ENCODE measurements around the gene INS.

INS gene

GRCh38 chr11:2143799-2144543 lies 17.0 kb downstream of the INS start:
- DNase-seq: no peak

DNA sequence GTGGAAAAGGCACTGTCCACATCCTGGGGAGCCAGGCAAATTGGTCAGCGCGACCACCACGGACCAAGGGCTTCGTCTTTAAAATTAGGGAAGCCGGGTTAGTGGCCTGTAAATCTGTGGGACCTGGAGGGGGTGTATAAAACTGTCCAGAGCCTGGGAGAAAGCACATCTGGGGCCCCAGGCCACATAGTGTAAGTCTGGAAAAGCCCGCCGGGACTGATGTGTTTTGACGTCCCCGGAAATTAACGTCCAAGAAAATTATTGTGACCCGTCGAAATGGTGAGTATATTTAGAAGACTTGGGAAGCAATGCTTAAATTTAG lies 17.6 kb downstream of the INS start:
- DNase-seq: no peak

GRCh38 chr11:2142762-2143202 lies 18.2 kb downstream of the INS start:
- DNase-seq: peak; percentile 56

DNA sequence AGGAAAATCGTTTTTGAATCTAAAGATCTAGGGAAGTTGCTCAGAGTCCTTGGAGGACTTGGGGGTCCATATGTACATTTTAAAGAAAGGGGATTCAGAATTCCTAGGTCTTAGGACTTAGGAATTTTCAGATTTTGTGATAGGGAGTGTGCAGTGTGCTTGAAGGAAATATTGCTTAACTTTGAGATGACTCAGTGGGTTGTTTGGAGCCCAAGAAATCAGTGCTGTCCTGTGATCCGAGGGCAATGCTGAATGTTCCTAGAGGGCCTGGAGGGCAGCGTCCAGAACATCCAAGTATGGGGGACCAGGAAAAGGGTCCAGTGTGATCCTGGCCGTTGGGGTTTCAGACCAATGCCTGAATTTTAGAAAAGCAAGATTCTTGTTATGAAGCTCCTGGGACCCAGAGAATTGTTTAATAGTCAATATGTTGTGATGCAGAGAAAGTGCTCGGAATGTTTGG lies 18.7 kb downstream of the INS start:
- no peak for DNase-seq

DNA sequence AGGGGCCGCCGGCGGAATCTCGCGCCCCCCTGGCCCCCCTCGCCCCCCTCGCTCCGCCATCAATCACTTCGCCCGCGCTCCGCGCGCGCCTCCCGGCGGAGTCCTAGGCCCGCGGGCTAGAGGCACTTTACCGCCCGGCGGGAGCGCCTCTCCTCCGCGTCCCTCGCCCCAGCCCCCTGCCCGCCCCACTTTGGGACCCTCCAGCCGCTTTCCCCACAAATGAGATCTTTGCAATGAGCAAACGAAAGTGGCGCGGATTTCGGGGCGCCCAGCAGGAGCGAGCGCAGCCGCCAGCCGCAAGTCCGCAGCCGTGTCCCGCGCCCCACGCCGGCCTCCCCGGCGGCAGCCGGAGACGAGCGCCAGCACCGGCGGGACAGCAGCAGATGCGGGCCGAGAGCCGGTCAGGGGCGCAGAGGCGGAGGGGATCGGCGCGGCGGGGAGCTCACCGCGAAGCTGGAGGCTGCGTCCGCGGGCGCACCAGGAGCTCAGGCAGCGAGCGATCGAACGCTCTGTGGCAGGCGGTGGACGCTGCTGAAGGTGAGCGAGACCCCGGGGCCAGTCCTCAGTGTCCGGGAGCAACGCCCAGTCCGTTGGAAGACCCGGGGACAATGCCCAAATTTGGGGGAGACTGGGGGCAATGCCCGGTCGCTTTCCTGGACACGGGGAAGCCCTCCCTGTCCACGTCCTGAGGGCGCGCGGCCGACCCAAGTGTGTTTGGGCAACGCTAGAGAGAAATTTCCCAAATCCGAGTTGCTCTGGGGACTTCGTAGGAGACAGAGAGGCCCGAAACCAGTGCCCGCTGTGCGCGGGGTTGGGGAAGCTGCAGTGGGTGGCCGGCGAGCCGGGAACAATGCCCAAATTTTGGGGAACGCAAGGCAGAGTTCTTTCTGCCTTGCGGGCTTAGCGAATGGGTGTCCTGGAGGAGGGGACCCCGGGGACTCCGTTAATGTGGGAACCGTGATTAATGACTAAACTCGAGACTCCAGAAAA lies 20.3 kb downstream of the INS start:
- DNase-seq: no peak

DNA sequence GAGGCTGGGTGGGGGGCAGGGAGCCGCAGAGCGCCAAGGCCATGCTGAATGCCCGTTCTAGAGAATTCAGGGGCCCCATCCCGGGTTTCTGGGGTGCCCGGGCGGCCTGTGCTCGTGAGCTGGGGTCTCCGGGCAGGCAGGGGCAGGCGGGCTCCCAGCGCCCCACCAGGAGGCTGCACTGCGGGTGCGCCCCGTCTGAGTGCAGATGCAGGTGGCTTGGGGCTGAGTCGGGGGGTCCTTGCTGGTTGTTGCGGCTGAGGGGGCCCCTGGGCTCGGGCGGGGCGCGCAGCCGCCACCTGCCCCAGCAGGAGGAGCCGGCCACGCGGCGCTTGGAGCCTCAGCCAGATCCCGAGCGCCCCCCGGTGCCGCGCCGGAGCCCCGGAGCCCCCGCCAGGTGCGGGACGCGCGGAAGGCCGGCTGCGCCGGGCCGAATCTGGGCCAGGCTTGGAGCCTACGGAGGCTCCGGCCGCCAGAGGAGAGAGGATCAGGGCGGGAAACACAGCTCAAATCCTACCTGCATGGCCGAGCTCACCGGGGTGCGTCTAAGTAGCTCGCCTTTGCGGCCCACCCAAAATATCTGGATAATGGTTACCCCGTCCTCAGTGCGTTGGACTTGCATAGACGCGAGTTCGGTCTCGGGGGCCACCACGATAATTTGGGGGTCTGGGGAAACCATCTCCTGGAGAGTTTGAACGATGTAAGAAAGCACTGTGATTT lies 21.2 kb downstream of the INS start:
- no peak for DNase-seq

DNA sequence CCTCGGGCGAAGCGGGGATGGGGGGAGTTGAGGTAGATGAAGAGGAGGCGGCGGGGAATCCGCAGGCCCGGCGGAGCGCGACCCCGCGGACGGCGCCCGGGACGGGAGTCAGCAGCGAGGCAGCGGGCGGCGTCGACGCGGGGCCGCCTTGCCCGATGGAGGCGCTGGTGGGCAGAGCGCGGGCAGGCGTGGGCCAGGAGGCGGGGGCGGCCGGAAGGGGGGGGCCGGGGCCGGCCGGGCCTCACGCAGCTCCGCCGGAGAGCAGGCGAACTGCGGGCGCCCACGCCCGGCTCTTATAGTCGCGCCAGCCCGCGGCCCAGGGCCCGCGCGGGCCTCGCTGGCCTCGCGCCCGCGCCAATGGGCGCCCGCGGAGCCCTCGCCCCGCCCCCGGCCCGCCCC lies 21.9 kb downstream of the INS start, which contains the start of gene IGF2:
Gene IGF2 (minus strand): TSS at position 267 of the 399 bp plus-strand sequence. CDS start 3,866 bp downstream, outside the sequence.
- DNase-seq: no peak

DNA sequence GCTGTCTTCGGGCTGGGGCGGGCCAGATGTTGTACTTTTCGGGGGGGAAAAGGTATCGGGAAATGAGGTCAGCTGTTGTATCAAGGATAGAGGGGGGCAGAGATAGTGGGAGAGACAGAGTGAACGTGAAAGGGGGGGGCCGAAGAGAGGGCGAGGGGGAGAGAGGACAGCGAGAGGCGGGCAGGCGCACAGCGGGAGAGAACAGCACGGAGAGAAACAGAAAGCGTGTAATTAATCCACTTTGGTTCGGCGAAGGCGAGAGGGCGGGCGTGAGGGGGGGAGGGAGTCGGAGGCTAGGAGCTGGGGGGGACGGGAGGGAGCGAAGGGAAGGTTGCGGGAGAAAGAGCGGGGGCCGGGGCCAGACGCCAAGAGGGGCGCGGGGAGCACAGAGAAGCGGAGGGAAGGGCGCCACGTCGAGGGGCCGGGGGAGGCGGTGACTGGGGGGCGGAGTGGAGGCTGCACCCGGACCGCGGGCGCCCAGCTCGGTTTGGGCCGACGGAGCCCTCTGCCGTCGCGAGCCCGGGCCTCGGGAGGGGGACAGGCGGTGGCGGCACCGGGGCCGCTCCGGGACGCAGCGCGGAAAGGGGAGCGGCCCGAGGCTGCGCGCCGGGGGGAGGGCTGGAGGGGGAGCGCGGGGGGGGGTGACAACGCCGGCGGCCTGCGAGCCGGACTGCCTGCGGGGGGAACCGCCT lies 22.4 kb downstream of the INS start:
- DNase-seq: peak; percentile 34

DNA sequence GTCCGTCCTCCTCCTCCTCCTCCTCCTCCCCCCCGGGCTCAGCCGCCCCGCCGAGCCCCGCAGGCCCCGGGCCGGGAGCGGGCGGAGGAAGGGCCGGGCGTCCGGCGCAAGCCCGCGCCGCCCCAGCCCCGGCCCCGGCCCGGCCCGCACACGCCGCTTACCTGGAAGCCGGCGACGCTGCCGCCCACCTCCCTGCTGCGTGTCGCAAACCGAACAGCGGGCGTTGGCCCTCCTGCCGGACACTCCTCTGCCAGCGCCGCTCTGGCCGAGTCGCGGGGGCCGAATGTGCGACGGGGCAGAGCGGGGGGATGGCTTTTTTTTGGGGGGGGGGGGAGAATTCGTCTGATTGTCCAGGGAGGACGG lies 23.0 kb downstream of the INS start:
- no peak for DNase-seq

- no peak for DNase-seq
Measured at GRCh38 chr11:2137202-2138067, 23.6 kb downstream of the INS start.

GRCh38 chr11:2136952-2137201 lies 24.1 kb downstream of the INS start:
- no peak for DNase-seq

- no peak for DNase-seq
Measured at GRCh38 chr11:2136209-2136951, 24.6 kb downstream of the INS start.

DNA sequence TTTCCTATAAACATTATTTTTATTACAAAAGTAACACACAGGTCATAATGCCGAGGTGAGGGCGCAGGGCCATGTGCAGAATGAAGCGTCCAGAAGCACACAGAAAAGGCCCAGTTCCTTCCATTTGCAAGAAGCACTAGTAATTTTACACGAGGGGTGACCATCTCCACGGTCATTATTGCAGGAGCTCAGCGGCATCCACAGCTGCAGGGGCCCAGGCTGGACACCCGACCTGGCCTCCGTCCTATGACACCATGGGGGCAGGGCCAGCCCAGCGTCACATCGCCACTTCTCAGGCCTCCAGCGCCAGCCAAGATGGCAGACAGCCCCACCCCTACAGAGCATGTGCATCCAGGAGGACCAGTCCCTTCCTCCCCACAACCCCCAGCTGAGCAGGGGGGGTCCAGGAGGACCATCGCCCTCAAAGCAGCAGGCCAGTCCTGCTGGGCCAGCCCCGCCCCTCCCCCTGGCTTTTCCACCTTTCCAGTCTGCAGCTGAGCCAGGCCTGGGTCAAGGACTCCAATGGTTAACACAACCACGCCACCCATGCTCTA lies 25.3 kb downstream of the INS start:
- no peak for DNase-seq

GRCh38 chr11:2135018-2135569 lies 25.9 kb downstream of the INS start:
- DNase-seq: no peak

GRCh38 chr11:2134022-2135010 lies 26.7 kb downstream of the INS start:
- DNase-seq: no peak

DNA sequence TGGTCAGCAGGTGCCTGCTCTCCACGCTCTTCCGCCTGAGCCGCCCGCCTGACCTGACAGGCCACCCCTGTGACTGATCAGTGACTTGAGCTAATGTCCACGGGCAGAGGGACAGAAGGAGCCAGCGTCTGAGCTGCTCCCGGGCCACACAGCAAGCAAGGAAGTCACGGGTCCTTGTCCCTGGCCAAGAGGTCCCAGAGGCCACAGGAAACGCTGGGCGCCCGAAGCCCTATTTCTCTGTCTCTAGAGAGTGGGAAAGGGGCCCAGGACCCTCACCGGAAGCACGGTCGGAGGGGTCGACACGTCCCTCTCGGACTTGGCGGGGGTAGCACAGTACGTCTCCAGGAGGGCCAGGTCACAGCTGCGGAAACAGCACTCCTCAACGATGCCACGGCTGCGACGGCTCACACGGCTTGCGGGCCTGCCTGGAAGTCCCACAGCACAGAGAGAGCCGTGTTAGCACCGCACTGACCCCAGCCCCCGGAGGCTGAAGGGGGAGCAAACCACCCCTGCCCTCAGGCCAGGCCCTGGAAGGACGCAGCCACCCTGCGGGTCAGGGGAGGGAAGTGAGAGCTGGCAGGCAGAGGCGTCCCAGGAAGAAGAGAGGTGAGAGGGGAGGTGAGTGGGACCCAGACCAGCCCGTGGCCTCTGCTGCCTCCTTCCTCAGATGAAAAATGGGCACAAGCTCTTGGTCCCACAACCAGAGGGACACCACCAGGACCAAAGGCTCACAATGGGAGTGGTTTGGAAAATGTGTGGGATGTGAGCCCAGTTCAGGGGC lies 27.6 kb downstream of the INS start:
- DNase-seq: no peak

- no peak for DNase-seq
Measured at GRCh38 chr11:2132874-2133240, 28.2 kb downstream of the INS start.

- no peak for DNase-seq
Measured at GRCh38 chr11:2132246-2132645, 28.8 kb downstream of the INS start.
